Tongue (tissue), 1 donor: ENCODE measurements around the gene KRTAP10-8. TPM values are rescaled to one million over a fixed set of nuclear protein-coding genes. Genes with fewer than 3 reads are reported as not detected.

ENCODE experiments used
- total RNA-seq: library from RNA; depleted of rRNA; stranded (reverse); fragments of >200 nt; gene quantifications from one replicate; pipeline ENCODE4 v1.2.3, GENCODE V29; 2014

KRTAP10-8 gene
- total RNA-seq, 1 donor from 2014 or later = not detected

Other genes starting within 250 kb of the KRTAP10-8 start
- gene LRRC3, start 156.6 kb upstream of the KRTAP10-8 start, total RNA-seq = 2.4 TPM
- not detected for gene KRTAP10-1, start 71.9 kb upstream of the KRTAP10-8 start, total RNA-seq
- gene KRTAP10-2, start 60.6 kb upstream of the KRTAP10-8 start, total RNA-seq = not detected
- not detected for gene KRTAP10-3, start 53.3 kb upstream of the KRTAP10-8 start, total RNA-seq
- gene KRTAP10-4, start 38.4 kb upstream of the KRTAP10-8 start, total RNA-seq = not detected
- gene KRTAP10-5, start 31.5 kb upstream of the KRTAP10-8 start, total RNA-seq = not detected
- not detected for gene KRTAP10-6, start 19.6 kb upstream of the KRTAP10-8 start, total RNA-seq
- gene KRTAP10-7, start 11.5 kb upstream of the KRTAP10-8 start, total RNA-seq = not detected
- not detected for gene KRTAP10-9, start 15.0 kb downstream of the KRTAP10-8 start, total RNA-seq
- not detected for gene KRTAP10-10, start 25.3 kb downstream of the KRTAP10-8 start, total RNA-seq
- not detected for gene KRTAP10-11, start 34.3 kb downstream of the KRTAP10-8 start, total RNA-seq
- not detected for gene KRTAP12-4, start 42.6 kb downstream of the KRTAP10-8 start, total RNA-seq
- gene KRTAP12-3, start 45.9 kb downstream of the KRTAP10-8 start, total RNA-seq = not detected
- gene KRTAP12-2, start 54.8 kb downstream of the KRTAP10-8 start, total RNA-seq = not detected
- not detected for gene KRTAP12-1, start 70.1 kb downstream of the KRTAP10-8 start, total RNA-seq
- gene KRTAP10-12, start 85.1 kb downstream of the KRTAP10-8 start, total RNA-seq = not detected
- 1.0 TPM for gene TSPEAR, start 99.5 kb downstream of the KRTAP10-8 start, total RNA-seq
- 80.2 TPM for gene UBE2G2, start 189.7 kb downstream of the KRTAP10-8 start, total RNA-seq
- gene SUMO3, start 206.0 kb downstream of the KRTAP10-8 start, total RNA-seq = 52.4 TPM